GM18868 (cell line): ENCODE data around the gene TM6SF1.
"Not testable (repeated sequence)": the region's sequence is repeated elsewhere in the genome, so short reads cannot be mapped to it uniquely, and the experiment has no call there.

Experiments
- ATAC-seq: cut with Tn5 transposase; IDR thresholded peaks from one replicate; pipeline ENCODE4 v1.9.1; 2021; ENCODE audit warnings: mild to moderate bottlenecking, moderate library complexity; ENCODE audit not compliant: unreplicated experiment

TM6SF1 gene

GRCh38 chr15:83115410-83115809 lies 8.0 kb downstream of the TM6SF1 start:
- ATAC-seq, result no peak

- ATAC-seq, result peak; percentile 83
Observed at GRCh38 chr15:83115831-83116565, 8.6 kb downstream of the TM6SF1 start.

- no peak for ATAC-seq
Observed at GRCh38 chr15:83118291-83118827, 10.9 kb downstream of the TM6SF1 start.

GRCh38 chr15:83118968-83119367 lies 11.5 kb downstream of the TM6SF1 start:
- ATAC-seq, result no peak

GRCh38 chr15:83119968-83120581 lies 12.6 kb downstream of the TM6SF1 start:
- ATAC-seq, result no peak

- no peak for ATAC-seq
Observed at GRCh38 chr15:83123529-83123928, 16.1 kb downstream of the TM6SF1 start.

- no peak for ATAC-seq
Observed at GRCh38 chr15:83127547-83128150, 20.2 kb downstream of the TM6SF1 start.

- no peak for ATAC-seq
Observed at GRCh38 chr15:83129791-83130190, 22.3 kb downstream of the TM6SF1 start.

- ATAC-seq, result no peak
Observed at GRCh38 chr15:83132861-83133523, 25.5 kb downstream of the TM6SF1 start.

- ATAC-seq, result not testable (repeated sequence)
Observed at GRCh38 chr15:83142151-83142550, 34.7 kb downstream of the TM6SF1 start.

- no peak for ATAC-seq
Observed at GRCh38 chr15:83144771-83145170, 37.3 kb downstream of the TM6SF1 start.

GRCh38 chr15:83153288-83153687 lies 45.8 kb downstream of the TM6SF1 start:
- no peak for ATAC-seq

GRCh38 chr15:83155942-83156341 lies 48.5 kb downstream of the TM6SF1 start:
- no peak for ATAC-seq

- ATAC-seq, result no peak
Observed at GRCh38 chr15:83158393-83158792, 50.9 kb downstream of the TM6SF1 start.

GRCh38 chr15:83160741-83161140 lies 53.3 kb downstream of the TM6SF1 start:
- ATAC-seq, result no peak

GRCh38 chr15:83163032-83163431 lies 55.6 kb downstream of the TM6SF1 start:
- ATAC-seq, result no peak

- ATAC-seq, result no peak
Observed at GRCh38 chr15:83164111-83164770, 56.8 kb downstream of the TM6SF1 start.

- no peak for ATAC-seq
Observed at GRCh38 chr15:83164771-83165404, 57.4 kb downstream of the TM6SF1 start.

- no peak for ATAC-seq
Observed at GRCh38 chr15:83166218-83166617, 58.8 kb downstream of the TM6SF1 start.

GRCh38 chr15:83166830-83167229 lies 59.4 kb downstream of the TM6SF1 start:
- ATAC-seq, result no peak
